Endothelial cell (in vitro differentiated cells): ENCODE measurements around the gene ABLIM2. TPM values are rescaled to one million over a fixed set of nuclear protein-coding genes. Genes with fewer than 3 reads are reported as not detected.

Source experiments
- DNase-seq: peaks from one replicate; pipeline ENCODE4 v3.0.0; 2021; ENCODE audit warnings: low spot score
- H3K27ac Mint-ChIP-seq: one replicate; pipeline ENCODE4 v1.8.0; 2021; ENCODE audit warnings: mixed read lengths, inconsistent platforms; ENCODE audit not compliant: unreplicated experiment
- H3K27me3 Mint-ChIP-seq: one replicate; pipeline ENCODE4 v1.8.0; 2021; ENCODE audit warnings: mild to moderate bottlenecking, moderate library complexity, mixed read lengths, inconsistent platforms; ENCODE audit not compliant: unreplicated experiment
- H3K36me3 Mint-ChIP-seq: one replicate; pipeline ENCODE4 v1.8.0; 2021; ENCODE audit warnings: mild to moderate bottlenecking, low read depth, mixed read lengths, inconsistent platforms; ENCODE audit not compliant: unreplicated experiment
- H3K4me1 Mint-ChIP-seq: one replicate; pipeline ENCODE4 v1.8.0; 2021; ENCODE audit warnings: mild to moderate bottlenecking, mixed read lengths, inconsistent platforms; ENCODE audit not compliant: unreplicated experiment
- H3K4me3 Mint-ChIP-seq: one replicate; pipeline ENCODE4 v1.8.0; 2021; ENCODE audit warnings: mild to moderate bottlenecking, mixed read lengths, inconsistent platforms; ENCODE audit not compliant: unreplicated experiment
- H3K9me3 Mint-ChIP-seq: one replicate; pipeline ENCODE4 v1.8.0; 2021; ENCODE audit warnings: mixed read lengths, inconsistent platforms; ENCODE audit not compliant: unreplicated experiment
- CTCF ChIP-seq: fragments of 200-600 bp; sonication (generic); IDR thresholded peaks from one replicate; pipeline ENCODE4 v1.5.0; 2021; ENCODE audit warnings: antibody characterized with exemption; ENCODE audit not compliant: unreplicated experiment
- total RNA-seq: library from RNA; stranded (reverse); fragmentation: NEBNext Ultra II Directional; extraction: Animal tissue kit (Norgen Biotek cat#: 25700); gene quantifications from one replicate; pipeline ENCODE4 v1.2.1, GENCODE V29; 2021; ENCODE audit not compliant: unreplicated experiment

ABLIM2 gene
- total RNA-seq, 1 donor from 2014 or later = 0.74 TPM

- no peak for TF ChIP-seq CTCF
- H3K9me3 Mint-ChIP-seq = no peaks in the 10 kb centered on the region
- peaks cover 8% of the 10 kb centered on the region for H3K4me1 Mint-ChIP-seq
- peak overlapping the region; percentile 94 for H3K4me3 Mint-ChIP-seq
- H3K27ac Mint-ChIP-seq = peak overlapping the region; percentile 42
- DNase-seq = no peak
- H3K27me3 Mint-ChIP-seq = peaks cover 12% of the 10 kb centered on the region
- peaks cover 4% of the 10 kb centered on the region for H3K36me3 Mint-ChIP-seq
Observed at GRCh38 chr4:7938266-7938608, 220.4 kb downstream of the ABLIM2 start.

- H3K27me3 Mint-ChIP-seq = peaks cover 9% of the 10 kb centered on the region
- DNase-seq = no peak
- no peak for TF ChIP-seq CTCF
- no peak overlapping the region for H3K4me3 Mint-ChIP-seq
- H3K4me1 Mint-ChIP-seq = peaks cover 8% of the 10 kb centered on the region
- no peaks in the 10 kb centered on the region for H3K9me3 Mint-ChIP-seq
- peaks cover 4% of the 10 kb centered on the region for H3K36me3 Mint-ChIP-seq
- no peak overlapping the region for H3K27ac Mint-ChIP-seq
Observed at GRCh38 chr4:7937006-7937405, 221.6 kb downstream of the ABLIM2 start.

GRCh38 chr4:7933651-7934510 is 224.7 kb downstream of the ABLIM2 start:
- no peak for DNase-seq
- no peak overlapping the region for H3K27ac Mint-ChIP-seq
- H3K9me3 Mint-ChIP-seq = no peaks in the 10 kb centered on the region

GRCh38 chr4:7932287-7932686 is 226.3 kb downstream of the ABLIM2 start:
- TF ChIP-seq CTCF = no peak
- no peak for DNase-seq
- Mint-ChIP-seq H3K36me3 (no peaks in the 10 kb centered on the region), H3K27me3 (no peaks in the 10 kb centered on the region), H3K4me3 (no peak overlapping the region), H3K4me1 (no peaks in the 10 kb centered on the region), H3K27ac (no peak overlapping the region), H3K9me3 (no peaks in the 10 kb centered on the region)

More at GRCh38 chr4:7933651-7934510, 224.7 kb downstream of the ABLIM2 start:
- Mint-ChIP-seq H3K27me3 (peaks cover 4% of the 10 kb centered on the region), H3K4me3 (peak overlapping the region; percentile 21), H3K4me1 (peaks cover 8% of the 10 kb centered on the region), H3K36me3 (peaks cover 4% of the 10 kb centered on the region)
- no peak for TF ChIP-seq CTCF
